ENCODE measurements around the gene NCAPD2.
"Not testable (repeated sequence)": the region's sequence is repeated elsewhere in the genome, so short reads cannot be mapped to it uniquely, and the experiment has no call there.

NCAPD2 gene

GRCh38 chr12:6551496-6552139 is 57.7 kb downstream of the NCAPD2 start:
- FAIRE-seq, result no peak

GRCh38 chr12:6552140-6552551 is 58.2 kb downstream of the NCAPD2 start:
- no peak for FAIRE-seq

DNA sequence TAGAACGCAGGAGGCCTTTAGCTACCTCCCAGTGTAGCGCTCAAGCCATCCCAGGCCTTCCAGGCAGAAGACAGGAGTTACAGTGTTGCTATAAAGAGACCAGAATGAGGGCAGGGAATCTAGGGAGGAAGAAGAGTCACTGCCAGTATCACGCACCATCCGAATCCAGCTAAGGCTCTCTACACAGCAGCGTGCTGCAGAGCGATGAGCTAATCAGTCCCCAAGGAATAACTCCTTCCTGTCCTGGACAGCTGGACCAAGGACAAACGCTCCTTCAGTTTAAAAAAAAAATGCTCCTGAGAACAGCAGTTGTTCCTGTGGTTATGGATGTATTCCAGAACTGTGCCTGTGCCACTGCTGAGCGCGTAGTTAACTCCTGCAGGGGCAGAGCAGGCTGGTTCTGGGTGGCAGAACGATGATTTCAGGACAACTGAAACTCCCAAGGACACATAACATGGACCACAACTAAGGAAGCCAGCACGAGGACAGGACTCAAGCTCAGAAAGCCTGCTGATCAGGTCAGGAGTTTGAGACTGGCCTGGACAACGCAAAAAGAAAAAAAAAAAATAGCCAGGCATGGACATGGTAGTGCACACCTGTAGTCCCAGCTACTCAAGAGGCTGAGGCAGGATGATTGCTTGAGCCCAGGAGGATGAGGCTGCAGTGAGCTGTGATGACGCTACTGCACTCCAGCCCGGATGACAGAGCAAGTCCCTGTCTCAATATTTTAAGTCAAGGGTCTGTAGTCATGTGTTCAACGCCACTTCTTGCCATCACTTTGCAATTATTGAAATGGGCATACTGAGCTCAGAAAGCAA is 59.4 kb downstream of the NCAPD2 start:
- FAIRE-seq, result no peak

- no peak for FAIRE-seq
Measured at GRCh38 chr12:6554168-6555017, 60.5 kb downstream of the NCAPD2 start.

DNA sequence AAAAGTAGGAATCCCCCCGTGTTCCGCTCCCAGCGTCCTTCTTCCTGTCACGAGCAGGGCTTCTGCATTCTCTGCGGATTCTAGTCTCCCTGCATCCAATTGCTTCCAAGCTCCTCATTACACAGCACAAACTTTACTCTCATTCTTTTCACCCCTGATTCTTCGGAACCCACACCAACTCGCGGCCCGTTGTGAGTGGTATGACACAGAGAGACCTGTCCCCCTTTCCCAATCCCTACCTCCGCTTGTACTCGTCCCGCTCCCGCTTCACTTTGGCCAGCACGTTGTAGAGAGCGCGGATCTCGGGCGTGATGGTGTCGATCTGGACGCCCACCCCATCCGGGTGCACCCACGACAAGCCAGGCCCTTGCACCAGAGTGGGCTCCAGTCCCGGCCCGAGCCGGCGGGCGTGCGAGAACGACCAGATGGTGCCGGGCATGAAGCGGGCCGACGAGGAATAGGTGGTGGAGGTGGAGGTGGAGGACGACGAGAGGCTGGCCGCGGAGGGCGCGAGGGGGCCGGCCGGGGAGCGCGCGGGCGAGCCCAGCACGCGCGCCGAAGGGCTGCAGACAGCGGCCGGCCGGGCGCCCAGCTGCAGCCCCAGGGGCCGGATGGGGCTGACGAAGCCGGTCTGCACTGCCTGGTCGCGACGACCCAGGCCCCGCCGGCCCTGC is 61.3 kb downstream of the NCAPD2 start:
- no peak for FAIRE-seq

DNA sequence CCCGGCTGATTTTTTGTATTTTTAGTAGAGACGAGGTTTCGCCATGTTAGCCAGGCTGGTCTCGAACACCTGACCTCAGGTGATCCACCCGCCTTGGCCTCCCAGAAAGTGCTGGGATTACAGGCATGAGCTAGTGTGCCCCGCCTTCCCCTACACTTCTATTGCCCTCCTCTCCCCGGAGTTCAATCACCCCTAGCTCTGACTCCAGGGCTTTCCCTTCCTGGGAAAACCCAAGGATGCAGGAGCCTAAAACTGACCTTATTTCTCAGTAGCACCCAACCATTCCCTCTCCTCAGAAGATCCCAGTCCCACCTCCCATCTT is 62.6 kb downstream of the NCAPD2 start:
- FAIRE-seq, result not testable (repeated sequence)

GRCh38 chr12:6556857-6557256 is 63.0 kb downstream of the NCAPD2 start:
- FAIRE-seq, result no peak

GRCh38 chr12:6558014-6558760 is 64.3 kb downstream of the NCAPD2 start:
- FAIRE-seq, result not testable (repeated sequence)

DNA sequence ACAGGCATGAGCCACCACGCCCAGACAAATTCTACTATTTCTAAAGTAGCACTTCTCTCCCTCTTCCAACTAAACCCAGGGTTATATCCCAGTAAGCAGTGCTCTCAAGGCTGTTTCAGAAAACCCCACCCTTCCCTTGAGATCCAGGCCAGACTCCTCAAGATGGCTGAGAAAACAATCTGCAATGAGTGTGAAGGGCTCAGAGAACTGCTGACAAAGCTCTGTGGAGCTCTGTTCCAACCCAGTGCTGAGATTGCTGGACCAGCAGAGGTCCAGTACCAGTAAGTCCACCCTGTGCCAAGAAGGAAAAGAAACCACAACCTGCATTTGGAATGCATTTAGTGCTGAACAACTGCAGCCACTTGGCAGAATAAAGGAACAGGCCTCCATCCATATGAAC is 65.6 kb downstream of the NCAPD2 start:
- FAIRE-seq, result no peak

GRCh38 chr12:6560501-6561205 is 66.8 kb downstream of the NCAPD2 start:
- FAIRE-seq, result no peak

DNA sequence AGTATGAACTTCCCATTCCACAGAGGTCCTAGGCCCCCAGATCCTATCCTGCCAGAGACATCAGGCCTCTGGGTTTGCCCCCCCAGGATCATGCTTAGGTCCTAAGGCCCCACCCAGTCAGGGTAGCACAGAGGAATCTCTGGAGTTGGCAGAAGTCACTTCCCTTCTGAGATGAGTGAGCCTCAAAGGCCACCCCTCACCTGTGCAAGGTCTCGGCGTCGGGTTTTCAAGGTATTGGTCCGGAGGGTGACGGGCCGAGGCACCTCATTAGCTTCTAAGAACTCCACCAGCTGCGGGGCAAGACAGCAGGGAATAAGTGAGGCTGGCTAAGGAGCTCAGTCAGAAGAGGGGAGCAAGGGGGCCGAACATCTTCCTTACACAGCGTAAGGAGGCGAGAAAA is 69.0 kb downstream of the NCAPD2 start:
- FAIRE-seq, result no peak

- FAIRE-seq, result no peak
Measured at GRCh38 chr12:6563448-6564050, 69.6 kb downstream of the NCAPD2 start.

DNA sequence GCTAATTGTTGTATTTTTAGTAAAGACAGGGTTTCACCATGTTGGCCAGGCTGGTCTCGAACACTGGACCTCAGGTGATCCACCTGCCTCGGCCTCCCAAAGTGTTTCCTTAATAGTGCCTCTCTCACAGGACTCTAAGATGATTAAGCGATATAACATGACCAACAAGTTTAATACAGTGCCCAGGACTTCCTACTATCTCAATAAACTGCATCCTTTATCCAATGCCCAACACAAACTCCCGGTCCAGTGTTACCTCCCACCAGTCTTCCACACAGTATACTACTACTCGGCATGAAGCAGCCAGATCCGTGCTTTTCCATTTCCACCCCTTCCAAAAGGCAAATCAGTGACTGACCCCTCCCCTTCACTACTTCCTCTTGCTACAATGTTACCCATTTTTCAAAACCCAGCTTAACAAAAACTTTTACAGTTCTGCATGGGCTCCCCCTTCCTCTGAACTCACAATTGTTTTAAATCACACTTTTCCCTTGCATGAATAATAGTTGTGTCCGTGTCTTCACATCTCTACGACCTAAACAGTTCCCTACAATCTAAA is 73.3 kb downstream of the NCAPD2 start:
- FAIRE-seq, result no peak

DNA sequence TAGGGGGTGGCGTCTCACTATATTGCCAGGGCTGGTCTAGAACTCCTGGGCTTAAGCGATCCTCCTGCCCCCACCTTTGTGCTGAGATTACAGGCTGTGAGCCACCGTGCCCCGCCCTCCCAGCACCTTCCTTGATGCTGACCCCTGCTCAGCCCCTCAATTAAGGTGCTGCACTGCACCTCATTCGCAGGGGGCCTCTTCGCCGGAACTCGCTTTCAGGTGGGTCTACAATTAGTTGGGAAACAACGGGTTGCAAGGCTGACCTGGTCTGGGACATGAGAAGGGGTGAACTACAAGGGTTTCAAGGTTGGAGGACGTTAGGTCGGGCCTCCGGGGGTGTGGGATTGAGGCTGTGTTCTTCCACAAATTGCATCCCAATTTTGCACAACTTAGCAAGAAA is 75.4 kb downstream of the NCAPD2 start:
- no peak for FAIRE-seq

GRCh38 chr12:6569786-6570185 is 75.9 kb downstream of the NCAPD2 start:
- no peak for FAIRE-seq

DNA sequence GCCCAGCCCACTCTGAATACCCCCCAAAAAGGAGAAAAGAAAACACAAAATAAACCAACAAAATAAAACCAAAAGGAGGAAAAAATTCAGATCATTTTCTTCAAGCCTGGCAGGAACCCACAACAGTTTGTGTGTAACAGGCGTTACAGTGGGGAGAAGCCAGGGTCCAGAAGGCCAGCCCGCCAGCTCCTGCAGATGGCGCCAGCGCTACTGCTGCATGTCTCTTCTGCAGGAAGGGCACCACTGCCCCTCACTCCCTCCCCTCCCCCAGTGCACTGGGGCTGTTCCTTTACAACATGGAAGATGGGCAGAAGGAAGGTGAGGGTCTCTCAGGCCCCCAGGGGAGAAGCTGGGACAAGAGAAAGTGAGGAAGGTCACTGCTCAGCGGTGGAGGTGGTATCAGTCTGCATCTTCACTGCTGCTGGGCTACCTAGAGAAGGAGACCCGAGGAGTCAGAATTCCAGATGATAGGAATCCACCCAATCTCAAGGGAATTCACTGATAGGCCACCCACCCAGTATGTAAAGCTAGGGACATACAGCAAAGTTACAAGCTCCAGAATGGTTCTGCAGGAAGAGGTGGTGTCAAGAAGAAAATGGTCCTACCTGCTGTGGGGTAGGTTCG is 76.5 kb downstream of the NCAPD2 start:
- no peak for FAIRE-seq

- no peak for FAIRE-seq
Measured at GRCh38 chr12:6573001-6573400, 79.1 kb downstream of the NCAPD2 start.

- FAIRE-seq, result no peak
Measured at GRCh38 chr12:6574576-6575295, 80.8 kb downstream of the NCAPD2 start.

GRCh38 chr12:6575648-6576047 is 81.7 kb downstream of the NCAPD2 start:
- no peak for FAIRE-seq
